ENCODE measurements around the gene TACC2.

TACC2 gene

DNA sequence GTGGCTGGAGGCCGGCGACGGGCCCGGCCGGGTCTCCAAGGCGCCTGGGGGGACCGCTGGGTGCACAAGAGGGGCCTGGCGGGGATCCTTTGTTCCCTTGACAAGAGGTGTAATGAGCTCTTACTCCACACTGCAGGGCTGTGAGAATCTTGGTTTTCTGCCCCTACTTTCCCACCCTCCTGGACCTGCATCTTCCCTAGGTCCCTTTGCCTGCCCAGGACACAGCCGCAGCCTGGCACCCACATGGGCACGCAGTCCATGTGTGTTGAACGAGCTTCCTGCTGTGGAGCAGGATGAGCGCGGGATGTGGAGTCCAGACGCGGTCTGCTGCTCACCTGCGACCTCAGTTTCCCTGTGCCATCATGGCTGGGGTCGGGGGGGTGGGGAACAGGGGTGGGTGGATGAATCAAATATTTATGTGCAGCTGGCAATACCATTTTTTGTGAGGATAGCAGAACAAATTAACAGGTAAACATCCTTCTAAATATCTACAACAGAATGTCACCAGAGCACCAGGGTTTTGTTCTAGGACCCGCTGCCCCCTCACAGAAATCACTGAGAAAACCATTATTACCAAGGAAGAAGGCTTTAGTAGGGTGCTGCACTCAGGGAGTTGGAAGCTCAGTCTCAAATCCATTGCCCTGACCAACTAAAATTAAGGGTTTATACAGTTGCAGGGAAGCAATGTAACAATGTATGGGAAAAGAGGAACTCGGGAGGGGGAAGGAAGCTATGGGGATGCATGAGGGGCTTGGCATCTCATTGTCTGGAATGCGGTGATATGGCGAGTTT lies 13.5 kb upstream of the TACC2 start:
- Histone ChIP-seq H3K23ac (ENCODE audit: low read length in 2 of 2) (no peak overlapping the region), H3K4ac (ENCODE audit: low read depth in 1 of 2, low read length in 2 of 2) (no peak overlapping the region), H2BK15ac (ENCODE audit: low read depth, poor library complexity, severe bottlenecking) (no peak overlapping the region), H2BK12ac (ENCODE audit: low read length in 2 of 2) (no peak overlapping the region), H2BK120ac (ENCODE audit: low read depth, low read length) (no peak overlapping the region), H4K8ac (ENCODE audit: low read length) (peak overlapping the region; percentile 5), H3K9me3 (ENCODE audit: control insufficient read depth, low read length) (no peaks in the 10 kb centered on the region), H3K36me3 (ENCODE audit: control insufficient read depth in 1 of 2, insufficient read depth in 2 of 2, low read depth in 1 of 2, low read length in 2 of 2) (peaks cover 0 to 11% of the 10 kb centered on the region in 2 experiments), H4K91ac (ENCODE audit: low read length) (no peak overlapping the region), H3K79me1 (replicated peaks; ENCODE audit: low read length, poor library complexity, severe bottlenecking) (peaks cover 11% of the 10 kb centered on the region), H3K18ac (ENCODE audit: low read depth in 1 of 2, low read length in 2 of 2) (no peak overlapping the region), H3K4me3 (ENCODE audit: insufficient read depth in 1 of 2, low read depth in 1 of 2, low read length in 2 of 2) (peak overlapping the region; percentile 66 to 91), H3K4me2 (ENCODE audit: low read length, poor library complexity, severe bottlenecking) (peak overlapping the region; percentile 98), H2AK5ac (ENCODE audit: low read length, severe bottlenecking) (no peak overlapping the region), H3K4me1 (ENCODE audit: control insufficient read depth, insufficient read depth, low read depth, low read length) (peaks cover 6% of the 10 kb centered on the region), H3K27ac (ENCODE audit: low read length, poor library complexity, severe bottlenecking) (no peak overlapping the region), H2AFZ (ENCODE audit: low read depth, low read length) (peak overlapping the region; percentile 49), H3K14ac (ENCODE audit: low read length in 2 of 2) (peak overlapping the region in 1 of 2 experiments; percentile 10), H3K9ac (ENCODE audit: low read length) (peak overlapping the region; percentile 93), H2BK5ac (ENCODE audit: low read depth, low read length, poor library complexity, severe bottlenecking) (no peak overlapping the region), H3K27me3 (ENCODE audit: control insufficient read depth in 1 of 2, insufficient read depth in 1 of 2, low read length in 2 of 2) (no peaks in the 10 kb centered on the region)
- DNase-seq = no peak
- WGBS = 45% methylated on average over 13 of the region's 21 CpGs

DNA sequence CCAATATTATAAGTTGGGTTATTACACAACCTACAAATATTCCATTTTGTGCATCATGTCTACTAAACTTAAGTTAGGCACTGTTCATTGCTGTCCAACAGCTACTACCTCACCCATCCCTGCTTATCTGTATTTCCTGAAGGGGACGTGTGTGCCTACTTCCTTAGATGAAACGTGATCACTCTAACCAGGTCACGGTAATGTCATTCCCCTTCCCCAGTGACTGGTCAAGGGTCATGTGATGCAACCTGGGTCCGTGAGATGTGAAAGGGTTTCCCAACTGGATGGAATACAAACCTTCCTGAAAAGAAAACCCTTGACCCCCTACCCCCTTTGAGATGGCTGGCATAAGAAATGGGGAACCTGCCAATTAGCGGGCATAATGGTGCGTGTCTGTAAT lies 12.4 kb upstream of the TACC2 start:
- H3K4me2 ChIP-seq (ENCODE audit: low read length, poor library complexity, severe bottlenecking) = no peak overlapping the region
- H2BK12ac ChIP-seq (ENCODE audit: low read length in 2 of 2) = no peak overlapping the region
- H3K79me1 ChIP-seq (replicated peaks; ENCODE audit: low read length, poor library complexity, severe bottlenecking) = peaks cover 10% of the 10 kb centered on the region
- no peak overlapping the region for H2AFZ ChIP-seq (ENCODE audit: low read depth, low read length)
- no peak overlapping the region for H3K14ac ChIP-seq (ENCODE audit: low read length in 2 of 2)
- H2BK120ac ChIP-seq (ENCODE audit: low read depth, low read length) = no peak overlapping the region
- peaks cover 6% of the 10 kb centered on the region for H3K4me1 ChIP-seq (ENCODE audit: control insufficient read depth, insufficient read depth, low read depth, low read length)
- no peak overlapping the region for H4K8ac ChIP-seq (ENCODE audit: low read length)
- H3K36me3 ChIP-seq (ENCODE audit: control insufficient read depth in 1 of 2, insufficient read depth in 2 of 2, low read depth in 1 of 2, low read length in 2 of 2) = peaks cover 0 to 5% of the 10 kb centered on the region in 2 experiments
- H3K18ac ChIP-seq (ENCODE audit: low read depth in 1 of 2, low read length in 2 of 2) = no peak overlapping the region
- no peak overlapping the region for H3K27ac ChIP-seq (ENCODE audit: low read length, poor library complexity, severe bottlenecking)
- H3K9me3 ChIP-seq (ENCODE audit: control insufficient read depth, low read length) = no peaks in the 10 kb centered on the region
- no peak overlapping the region for H2BK5ac ChIP-seq (ENCODE audit: low read depth, low read length, poor library complexity, severe bottlenecking)
- H3K9ac ChIP-seq (ENCODE audit: low read length) = no peak overlapping the region
- no peak for DNase-seq
- no peak overlapping the region for H3K4me3 ChIP-seq (ENCODE audit: insufficient read depth in 1 of 2, low read depth in 1 of 2, low read length in 2 of 2)
- H3K27me3 ChIP-seq (ENCODE audit: control insufficient read depth in 1 of 2, insufficient read depth in 1 of 2, low read length in 2 of 2) = no peaks in the 10 kb centered on the region
- H3K4ac ChIP-seq (ENCODE audit: low read depth in 1 of 2, low read length in 2 of 2) = no peak overlapping the region
- no peak overlapping the region for H3K23ac ChIP-seq (ENCODE audit: low read length in 2 of 2)
- no peak overlapping the region for H2BK15ac ChIP-seq (ENCODE audit: low read depth, poor library complexity, severe bottlenecking)
- H4K91ac ChIP-seq (ENCODE audit: low read length) = no peak overlapping the region
- WGBS = 98% methylated on average over 6 of the region's 6 CpGs
- no peak overlapping the region for H2AK5ac ChIP-seq (ENCODE audit: low read length, severe bottlenecking)

DNA sequence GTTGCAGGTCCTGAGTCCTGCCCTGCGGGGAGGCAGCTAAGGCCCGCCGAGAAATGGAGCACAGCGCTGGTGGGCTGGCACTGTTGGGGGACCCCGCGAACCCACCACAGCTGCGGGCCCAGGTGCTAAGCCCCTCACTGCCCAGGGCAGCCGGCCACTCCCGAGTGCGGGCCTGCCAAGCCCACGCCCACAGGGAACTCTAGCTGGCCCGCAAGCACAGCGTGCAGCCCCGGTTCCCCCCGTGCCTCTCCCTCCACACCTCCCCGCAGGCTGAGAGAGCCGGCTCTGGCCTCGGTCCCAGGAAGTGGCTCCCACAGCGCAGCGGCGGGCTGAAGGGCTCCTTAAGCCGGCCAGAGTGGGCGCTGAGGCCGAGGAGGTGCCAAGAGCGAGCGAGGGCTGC lies 10.5 kb upstream of the TACC2 start:
- Histone ChIP-seq H2BK5ac (ENCODE audit: low read depth, low read length, poor library complexity, severe bottlenecking) (no peak overlapping the region), H2BK120ac (ENCODE audit: low read depth, low read length) (no peak overlapping the region), H4K8ac (ENCODE audit: low read length) (no peak overlapping the region), H4K91ac (ENCODE audit: low read length) (no peak overlapping the region), H3K9ac (ENCODE audit: low read length) (no peak overlapping the region), H3K18ac (ENCODE audit: low read depth in 1 of 2, low read length in 2 of 2) (no peak overlapping the region), H3K23ac (ENCODE audit: low read length in 2 of 2) (no peak overlapping the region), H3K9me3 (ENCODE audit: control insufficient read depth, low read length) (peaks cover under 1% of the 10 kb centered on the region), H3K27ac (ENCODE audit: low read length, poor library complexity, severe bottlenecking) (no peak overlapping the region), H2AK5ac (ENCODE audit: low read length, severe bottlenecking) (no peak overlapping the region), H3K4ac (ENCODE audit: low read depth in 1 of 2, low read length in 2 of 2) (no peak overlapping the region), H3K14ac (ENCODE audit: low read length in 2 of 2) (no peak overlapping the region), H2BK12ac (ENCODE audit: low read length in 2 of 2) (no peak overlapping the region), H3K27me3 (ENCODE audit: control insufficient read depth in 1 of 2, insufficient read depth in 1 of 2, low read length in 2 of 2) (peaks cover 0 to 5% of the 10 kb centered on the region in 2 experiments), H3K79me1 (replicated peaks; ENCODE audit: low read length, poor library complexity, severe bottlenecking) (no peaks in the 10 kb centered on the region), H3K4me1 (ENCODE audit: control insufficient read depth, insufficient read depth, low read depth, low read length) (peaks cover 2% of the 10 kb centered on the region), H3K4me3 (ENCODE audit: insufficient read depth in 1 of 2, low read depth in 1 of 2, low read length in 2 of 2) (no peak overlapping the region), H3K36me3 (ENCODE audit: control insufficient read depth in 1 of 2, insufficient read depth in 2 of 2, low read depth in 1 of 2, low read length in 2 of 2) (peaks cover 0 to 4% of the 10 kb centered on the region in 2 experiments), H2AFZ (ENCODE audit: low read depth, low read length) (no peak overlapping the region), H2BK15ac (ENCODE audit: low read depth, poor library complexity, severe bottlenecking) (no peak overlapping the region), H3K4me2 (ENCODE audit: low read length, poor library complexity, severe bottlenecking) (no peak overlapping the region)
- no peak for DNase-seq
- WGBS = 93% methylated on average over 24 of the region's 26 CpGs

DNA sequence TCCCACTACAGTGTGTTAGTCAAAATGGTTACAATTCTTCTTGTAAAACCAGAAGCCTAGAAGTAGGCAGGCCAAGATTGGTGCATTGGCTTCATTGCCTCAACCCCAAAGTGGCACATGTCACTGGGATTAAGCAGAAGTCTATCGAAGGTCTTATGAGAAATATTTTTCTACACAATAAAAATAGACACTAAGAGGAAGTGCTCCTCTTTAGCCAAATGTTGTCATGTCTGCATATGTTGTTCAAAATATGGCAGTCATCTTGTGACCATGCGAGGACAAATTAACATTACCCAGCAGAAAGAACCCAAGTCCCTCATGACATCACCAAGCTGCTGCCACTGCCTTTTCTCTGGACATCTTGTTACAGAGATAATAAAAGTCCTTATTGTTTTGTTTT lies 7.6 kb upstream of the TACC2 start:
- 100% methylated on average over 1 of the region's 2 CpGs for WGBS
- Histone ChIP-seq H3K4me2 (ENCODE audit: low read length, poor library complexity, severe bottlenecking) (no peak overlapping the region), H3K79me1 (replicated peaks; ENCODE audit: low read length, poor library complexity, severe bottlenecking) (no peaks in the 10 kb centered on the region), H2BK5ac (ENCODE audit: low read depth, low read length, poor library complexity, severe bottlenecking) (no peak overlapping the region), H3K9me3 (ENCODE audit: control insufficient read depth, low read length) (peaks cover 14% of the 10 kb centered on the region), H2BK12ac (ENCODE audit: low read length in 2 of 2) (no peak overlapping the region), H3K27me3 (ENCODE audit: control insufficient read depth in 1 of 2, insufficient read depth in 1 of 2, low read length in 2 of 2) (peaks cover 0 to 5% of the 10 kb centered on the region in 2 experiments), H3K4me1 (ENCODE audit: control insufficient read depth, insufficient read depth, low read depth, low read length) (no peaks in the 10 kb centered on the region), H2BK15ac (ENCODE audit: low read depth, poor library complexity, severe bottlenecking) (no peak overlapping the region), H3K4ac (ENCODE audit: low read depth in 1 of 2, low read length in 2 of 2) (no peak overlapping the region), H3K23ac (ENCODE audit: low read length in 2 of 2) (no peak overlapping the region), H3K4me3 (ENCODE audit: insufficient read depth in 1 of 2, low read depth in 1 of 2, low read length in 2 of 2) (no peak overlapping the region), H4K8ac (ENCODE audit: low read length) (no peak overlapping the region), H3K36me3 (ENCODE audit: control insufficient read depth in 1 of 2, insufficient read depth in 2 of 2, low read depth in 1 of 2, low read length in 2 of 2) (peaks cover 0 to 4% of the 10 kb centered on the region in 2 experiments), H2AK5ac (ENCODE audit: low read length, severe bottlenecking) (no peak overlapping the region), H3K14ac (ENCODE audit: low read length in 2 of 2) (no peak overlapping the region), H2BK120ac (ENCODE audit: low read depth, low read length) (no peak overlapping the region), H3K27ac (ENCODE audit: low read length, poor library complexity, severe bottlenecking) (no peak overlapping the region), H2AFZ (ENCODE audit: low read depth, low read length) (no peak overlapping the region), H4K91ac (ENCODE audit: low read length) (no peak overlapping the region), H3K9ac (ENCODE audit: low read length) (no peak overlapping the region), H3K18ac (ENCODE audit: low read depth in 1 of 2, low read length in 2 of 2) (no peak overlapping the region)
- no peak for DNase-seq

Measured in mesenchymal stem cell (in vitro differentiated cells and primary cell).